OCI-LY1 (cell line): ENCODE measurements around the gene MANBA.

Experiments used
- EZH2 ChIP-seq: fragments of 200-600 bp; sonication (generic), shearing (Covaris generic); IDR thresholded peaks from 2 replicates; pipeline ENCODE4 v1.8.0; 2017; ENCODE audit warnings: borderline replicate concordance, mixed run types, mild to moderate bottlenecking, antibody characterized with exemption, low read length, moderate library complexity, mixed read lengths
- TF ChIP-seq, protein P1 (sequence below): fragments of 200-600 bp; sonication (generic), shearing (Covaris generic); IDR thresholded peaks from 2 replicates; pipeline ENCODE4 v1.5.1; 2017; ENCODE audit warnings: mild to moderate bottlenecking, antibody characterized with exemption, low read length, moderate library complexity, mixed read lengths

- TF ChIP-seq, protein P1, sequence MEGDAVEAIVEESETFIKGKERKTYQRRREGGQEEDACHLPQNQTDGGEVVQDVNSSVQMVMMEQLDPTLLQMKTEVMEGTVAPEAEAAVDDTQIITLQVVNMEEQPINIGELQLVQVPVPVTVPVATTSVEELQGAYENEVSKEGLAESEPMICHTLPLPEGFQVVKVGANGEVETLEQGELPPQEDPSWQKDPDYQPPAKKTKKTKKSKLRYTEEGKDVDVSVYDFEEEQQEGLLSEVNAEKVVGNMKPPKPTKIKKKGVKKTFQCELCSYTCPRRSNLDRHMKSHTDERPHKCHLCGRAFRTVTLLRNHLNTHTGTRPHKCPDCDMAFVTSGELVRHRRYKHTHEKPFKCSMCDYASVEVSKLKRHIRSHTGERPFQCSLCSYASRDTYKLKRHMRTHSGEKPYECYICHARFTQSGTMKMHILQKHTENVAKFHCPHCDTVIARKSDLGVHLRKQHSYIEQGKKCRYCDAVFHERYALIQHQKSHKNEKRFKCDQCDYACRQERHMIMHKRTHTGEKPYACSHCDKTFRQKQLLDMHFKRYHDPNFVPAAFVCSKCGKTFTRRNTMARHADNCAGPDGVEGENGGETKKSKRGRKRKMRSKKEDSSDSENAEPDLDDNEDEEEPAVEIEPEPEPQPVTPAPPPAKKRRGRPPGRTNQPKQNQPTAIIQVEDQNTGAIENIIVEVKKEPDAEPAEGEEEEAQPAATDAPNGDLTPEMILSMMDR = no peak
- no peak for TF ChIP-seq EZH2
Measured at GRCh38 chr4:102685768-102686167, 75.0 kb downstream of the MANBA start.
